H9 (cell line): ENCODE data around the gene ZNF44. TPM values are rescaled to one million over a fixed set of nuclear protein-coding genes. Genes with fewer than 3 reads are reported as not detected.

Experiments
- DNase-seq: peaks from one replicate; pipeline ENCODE4 v3.0.0-alpha.2; 2017
- H2AFZ ChIP-seq: one replicate; pipeline ENCODE4 v1.6.1; 2013; ENCODE audit warnings: mild to moderate bottlenecking, low read length, control low read depth, moderate library complexity
- H2AK5ac ChIP-seq: 2 replicates; pipeline ENCODE4 v1.6.1; 2013; ENCODE audit warnings: low read length, control low read depth, mixed read lengths; ENCODE audit not compliant: insufficient read length
- H2BK120ac ChIP-seq: one replicate; pipeline ENCODE4 v1.6.1; 2013; ENCODE audit warnings: low read depth, mild to moderate bottlenecking, low read length, control low read depth, inconsistent platforms; ENCODE audit not compliant: poor library complexity, severe bottlenecking
- H2BK12ac ChIP-seq: 2 replicates; pipeline ENCODE4 v1.6.1; 2013; ENCODE audit warnings: low read length, control low read depth, mixed read lengths, low read depth; ENCODE audit not compliant: insufficient read length
- H2BK15ac ChIP-seq: 2 replicates; pipeline ENCODE4 v1.6.1; 2013; ENCODE audit warnings: low read depth, low read length, control low read depth
- H2BK20ac ChIP-seq: one replicate; pipeline ENCODE4 v1.6.1; 2013; ENCODE audit warnings: low read depth, mild to moderate bottlenecking, low read length, control low read depth, inconsistent platforms; ENCODE audit not compliant: poor library complexity, severe bottlenecking
- H2BK5ac ChIP-seq: 2 replicates; pipeline ENCODE4 v1.6.1; 2013; ENCODE audit warnings: low read length, control low read depth, mixed read lengths; ENCODE audit not compliant: insufficient read length
- H3K14ac ChIP-seq: 2 replicates; pipeline ENCODE4 v1.6.1; 2013; ENCODE audit warnings: low read length, control low read depth; ENCODE audit not compliant: insufficient read depth
- H3K18ac ChIP-seq: 2 replicates; pipeline ENCODE4 v1.6.1; 2013; ENCODE audit warnings: low read depth, mild to moderate bottlenecking, mixed read lengths, low read length, control low read depth; ENCODE audit not compliant: insufficient read length
- H3K23ac ChIP-seq: 2 replicates; pipeline ENCODE4 v1.6.1; 2013; ENCODE audit warnings: low read length, control low read depth, mixed read lengths, low read depth; ENCODE audit not compliant: insufficient read length
- H3K23me2 ChIP-seq: 2 replicates; pipeline ENCODE4 v1.6.1; 2013; ENCODE audit warnings: low read depth, mild to moderate bottlenecking, mixed read lengths, low read length, control low read depth; ENCODE audit not compliant: insufficient read length, poor library complexity, severe bottlenecking
- H3K27ac ChIP-seq: 2 replicates; pipeline ENCODE4 v1.5.1; 2013; ENCODE audit warnings: low read length, control low read depth, mixed read lengths, low read depth; ENCODE audit not compliant: insufficient read length
- H3K27me3 ChIP-seq: 2 replicates; pipeline ENCODE4 v1.6.1; 2013; ENCODE audit warnings: low read length, control low read depth, inconsistent platforms; ENCODE audit not compliant: insufficient read depth
- H3K4ac ChIP-seq: 2 replicates; pipeline ENCODE4 v1.6.1; 2013; ENCODE audit warnings: low read depth, mild to moderate bottlenecking, control low read depth, inconsistent platforms, low read length, moderate library complexity
- H3K4me1 ChIP-seq: 2 replicates; pipeline ENCODE4 v1.6.1; 2013; ENCODE audit warnings: low read length, control low read depth, inconsistent platforms; ENCODE audit not compliant: insufficient read depth
- H3K4me2 ChIP-seq: 2 replicates; pipeline ENCODE4 v1.6.1; 2013; ENCODE audit warnings: low read length, control low read depth, mixed read lengths; ENCODE audit not compliant: insufficient read length, insufficient read depth
- H3K56ac ChIP-seq: 2 replicates; pipeline ENCODE4 v1.6.1; 2013; ENCODE audit warnings: low read depth, mild to moderate bottlenecking, mixed read lengths, low read length, control low read depth; ENCODE audit not compliant: insufficient read length
- H3K79me1 ChIP-seq: 2 replicates; pipeline ENCODE4 v1.6.1; 2013; ENCODE audit warnings: low read depth, mild to moderate bottlenecking, moderate library complexity, low read length, control low read depth, inconsistent platforms; ENCODE audit not compliant: insufficient read depth, poor library complexity, severe bottlenecking
- H3K79me2 ChIP-seq: 2 replicates; pipeline ENCODE4 v1.6.1; 2013; ENCODE audit warnings: low read length, control low read depth, inconsistent platforms; ENCODE audit not compliant: insufficient read depth
- H3K9ac ChIP-seq: 2 replicates; pipeline ENCODE4 v1.6.1; 2013; ENCODE audit warnings: low read length, control low read depth, mixed read lengths; ENCODE audit not compliant: insufficient read length; ENCODE audit errors: extremely low read depth
- H3K9me3 ChIP-seq: one replicate; pipeline ENCODE4 v1.6.1; 2013; ENCODE audit warnings: low read depth, low read length, inconsistent platforms; ENCODE audit not compliant: control insufficient read depth
- H3T11ph ChIP-seq: one replicate; pipeline ENCODE4 v1.6.1; 2013; ENCODE audit warnings: mild to moderate bottlenecking, low read length, control low read depth, inconsistent platforms
- H4K20me1 ChIP-seq: one replicate; pipeline ENCODE4 v1.6.1; 2013; ENCODE audit not compliant: control insufficient read depth, insufficient read length, insufficient read depth
- H4K5ac ChIP-seq: 2 replicates; pipeline ENCODE4 v1.6.1; 2013; ENCODE audit warnings: low read depth, mild to moderate bottlenecking, mixed read lengths, low read length, control low read depth; ENCODE audit not compliant: insufficient read length
- H4K8ac ChIP-seq: replicated peaks from 2 replicates; pipeline ENCODE4 v1.6.1; 2013; ENCODE audit warnings: low read length, control low read depth, mixed read lengths, low read depth; ENCODE audit not compliant: insufficient read length
- H4K91ac ChIP-seq: 2 replicates; pipeline ENCODE4 v1.6.1; 2013; ENCODE audit warnings: low read depth, mild to moderate bottlenecking, moderate library complexity, mixed read lengths, low read length, control low read depth; ENCODE audit not compliant: insufficient read length
- H3K27ac Mint-ChIP-seq, 3 experiments: 2 replicates in 2 of 3; 3 replicates in 1 of 3; pipeline ENCODE4 v1.8.0; 2020 to 2021; ENCODE audit warnings: mixed read lengths in 3 of 3, mild to moderate bottlenecking in 1 of 3, moderate library complexity in 1 of 3
- H3K27me3 Mint-ChIP-seq: 2 replicates; pipeline ENCODE4 v1.8.0; 2021; ENCODE audit warnings: low read depth, mild to moderate bottlenecking, moderate library complexity, mixed read lengths
- H3K36me3 Mint-ChIP-seq, 3 experiments: 2 replicates in 2 of 3; 3 replicates in 1 of 3; pipeline ENCODE4 v1.8.0; 2020 to 2021; ENCODE audit warnings: low read depth in 3 of 3, mixed read lengths in 3 of 3; ENCODE audit not compliant: insufficient read depth in 1 of 3
- H3K4me1 Mint-ChIP-seq, 2 experiments: 2 replicates each; pipeline ENCODE4 v1.8.0; 2020; ENCODE audit warnings: mixed read lengths in 2 of 2
- H3K4me3 Mint-ChIP-seq, 2 experiments: 2 replicates in 1 of 2; 3 replicates in 1 of 2; pipeline ENCODE4 v1.8.0; 2020 to 2021; ENCODE audit warnings: mild to moderate bottlenecking in 2 of 2, mixed read lengths in 2 of 2, moderate library complexity in 1 of 2
- H3K9me3 Mint-ChIP-seq, 2 experiments: 2 replicates in 1 of 2; 3 replicates in 1 of 2; pipeline ENCODE4 v1.8.0; 2020; ENCODE audit warnings: mild to moderate bottlenecking in 2 of 2, mixed read lengths in 2 of 2, moderate library complexity in 1 of 2
- CTCF ChIP-seq: fragments of 200-600 bp; sonication (generic); conservative IDR thresholded peaks from 3 replicates; pipeline ENCODE4 v1.8.0; 2021; ENCODE audit warnings: antibody characterized with exemption, mild to moderate bottlenecking
- WGBS: extraction: QIAGEN DNeasy Blood & Tissue Kit; methylation state at CpG from one replicate; pipeline ENCODE4 v1.1.7; 2013; ENCODE audit warnings: missing lambda C conversion rate, low lambda C conversion rate, mixed read lengths; ENCODE audit not compliant: insufficient read length; ENCODE audit errors: extremely low coverage; 5-methylcytosine and 5-hydroxymethylcytosine counted together
- long read RNA-seq: library from polyadenylated mRNA; unstranded; transcript quantifications from one replicate; pipeline ENCODE4 v2.0.0, GENCODE V29; 2020
- total RNA-seq: library from RNA; stranded (reverse); gene quantifications from 2 replicates; pipeline ENCODE4 v1.2.1, GENCODE V29; 2021

Gene ZNF44
- total RNA-seq, result 6.6 and 6.9 TPM in 2 replicates
- long read RNA-seq, transcript ZNF44-202 (4 exons, 2,119 nt), result major isoform, 13 of 25 reads
- long read RNA-seq, partial matches to known transcripts, result 1 of 25 reads
- long read RNA-seq, other reads (novel, unspliced or antisense), result 11 of 25 reads

GRCh38 chr19:12294249-12295158 lies at the start of gene ZNF44:
ZNF44 (minus strand) TSS chr19:12294883; CDS start chr19:12294694, 189 bp downstream.
- Mint-ChIP-seq H3K4me1 (peaks cover 9 to 16% of the 10 kb centered on the region in 2 experiments), H3K36me3 (peaks cover 6 to 13% (median 8%) of the 10 kb centered on the region in 3 experiments), H3K9me3 (peaks cover 16 to 21% of the 10 kb centered on the region in 2 experiments), H3K27ac (peak within 1 kb of the TSS; percentile 96 to 97 (median 97)), H3K4me3 (peak within 1 kb of the TSS; percentile 92 to 99), H3K27me3 (no peaks in the 10 kb centered on the region)
- no peaks in the 10 kb centered on the region; the same call in 1 of the 2 replicates for H3K79me2 ChIP-seq
- peak within 1 kb of the TSS; percentile 89 for H3K9ac ChIP-seq
- H3K27me3 ChIP-seq, result no peaks in the 10 kb centered on the region
- H3K27ac ChIP-seq, result no peak within 1 kb of the TSS
- H3K56ac ChIP-seq, result no peak within 1 kb of the TSS
- H2BK5ac ChIP-seq, result no peak within 1 kb of the TSS
- no peak within 1 kb of the TSS for H3K23ac ChIP-seq
- H3K79me1 ChIP-seq, result no peaks in the 10 kb centered on the region
- peak within 1 kb of the TSS; percentile 89 for H3K18ac ChIP-seq
- peak within 1 kb of the TSS; percentile 87 for H3K14ac ChIP-seq
- no peak within 1 kb of the TSS for H4K91ac ChIP-seq
- peak within 1 kb of the TSS; percentile 43 for H3K4me2 ChIP-seq
- H3K4ac ChIP-seq, result no peak within 1 kb of the TSS
- no CpG with 5 or more reads among the region's 66 CpGs for WGBS
- no peaks in the 10 kb centered on the region for H3K4me1 ChIP-seq
- peaks cover 10% of the 10 kb centered on the region for H3K23me2 ChIP-seq
- H3K9me3 ChIP-seq, result no peaks in the 10 kb centered on the region
- no peak within 1 kb of the TSS for H2BK120ac ChIP-seq
- H3T11ph ChIP-seq, result no peak within 1 kb of the TSS
- no peak within 1 kb of the TSS for H2BK15ac ChIP-seq
- H2BK12ac ChIP-seq, result no peak within 1 kb of the TSS
- H4K20me1 ChIP-seq, result no peaks in the 10 kb centered on the region
- H2AK5ac ChIP-seq, result no peak within 1 kb of the TSS
- H4K5ac ChIP-seq, result no peak within 1 kb of the TSS
- H2BK20ac ChIP-seq, result no peak within 1 kb of the TSS
- peak; percentile 98 for DNase-seq
- no peak within 1 kb of the TSS for H2AFZ ChIP-seq
- no peak within 1 kb of the TSS for H4K8ac ChIP-seq
- TF ChIP-seq CTCF, result no peak
